ENCODE data around the gene STX2.
A peak's percentile ranks its signal among the peaks of the same experiment; 100 is the strongest.
"Not testable (repeated sequence)": the region's sequence is repeated elsewhere in the genome, so short reads cannot be mapped to it uniquely, and the experiment has no call there.

The STX2 gene

GRCh38 chr12:130761537-130762318 lies 77.3 kb downstream of the STX2 start:
- peak; percentile 53 for DNase-seq

DNA sequence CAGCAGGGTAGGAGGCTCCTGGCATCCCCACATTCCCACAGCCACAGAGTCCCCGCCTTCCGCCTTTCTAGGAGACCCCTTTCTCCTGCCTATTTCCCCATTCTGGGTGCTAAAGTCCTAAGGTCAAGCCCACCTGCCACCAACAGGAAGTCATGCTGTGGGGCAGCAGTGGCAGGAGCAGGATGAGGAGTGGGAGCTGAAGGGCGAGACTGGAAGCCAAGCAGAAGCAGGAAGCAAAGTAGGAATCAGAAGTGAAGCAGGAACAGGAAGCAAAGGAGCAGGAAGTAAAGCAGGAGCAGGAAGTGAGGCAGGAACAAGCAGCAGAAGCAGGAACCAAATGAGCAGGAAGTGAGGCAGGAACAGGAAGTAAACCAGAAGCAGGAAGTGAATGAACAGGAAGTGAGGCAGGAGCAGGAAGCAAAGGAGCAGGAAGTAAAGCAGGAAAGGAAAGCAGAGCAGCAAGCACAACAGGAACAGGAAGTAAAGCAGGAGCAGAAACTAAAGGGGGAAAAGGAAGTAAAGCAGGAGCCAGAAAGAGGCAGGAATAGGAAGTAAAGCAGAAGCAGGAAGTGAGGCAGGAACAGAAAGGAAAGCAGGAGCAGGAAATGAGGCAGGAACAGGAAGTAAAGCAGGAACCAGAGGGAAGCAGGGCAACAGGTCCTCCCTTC lies 84.7 kb downstream of the STX2 start:
- no peak for DNase-seq

DNA sequence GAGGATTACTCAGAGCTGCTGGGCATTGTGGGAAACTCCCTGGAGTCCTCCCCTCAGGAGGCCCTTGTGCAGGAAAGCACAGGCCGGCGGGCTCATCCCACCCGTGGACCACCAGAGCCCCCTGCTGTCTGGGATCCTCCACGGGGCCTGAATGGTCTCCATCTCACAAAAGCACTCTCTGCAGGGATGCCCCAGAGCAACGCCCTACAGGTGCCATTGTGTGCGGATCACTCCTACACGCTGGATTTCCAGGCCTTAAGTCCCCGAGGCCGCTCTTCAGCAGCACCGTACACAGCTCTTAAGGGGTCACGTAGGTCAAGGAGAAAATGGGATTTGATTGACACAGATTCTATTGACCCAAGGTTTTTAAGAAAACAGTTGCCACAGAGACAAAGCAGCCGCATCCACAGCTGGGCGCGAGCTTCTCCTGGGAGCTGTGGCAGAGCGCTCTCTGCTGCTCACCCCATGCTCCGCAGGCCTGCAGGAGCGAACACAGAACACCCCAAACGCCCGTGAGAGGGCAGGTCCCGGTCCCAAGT lies 86.3 kb downstream of the STX2 start:
- DNase-seq: peak; percentile 38

DNA sequence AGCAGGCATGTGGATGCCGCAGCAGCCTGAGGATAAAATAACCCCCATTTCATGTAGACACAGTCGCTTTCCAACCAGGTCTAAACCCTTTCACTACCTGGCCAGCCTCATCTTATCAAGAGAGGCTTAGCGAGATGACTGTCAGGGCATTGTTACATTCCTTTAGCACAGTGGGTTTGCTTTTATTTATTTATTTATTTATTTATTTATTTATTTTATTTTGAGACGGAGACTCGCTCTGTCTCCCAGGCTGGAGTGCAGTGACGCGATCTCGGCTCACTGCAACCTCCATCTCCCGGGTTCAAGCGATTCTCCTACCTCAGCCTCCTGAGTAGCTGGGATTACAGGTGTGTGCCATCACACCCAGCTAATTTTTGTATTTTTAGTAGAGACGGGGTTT lies 87.0 kb downstream of the STX2 start:
- not testable (repeated sequence) for DNase-seq

GRCh38 chr12:130748786-130749185 lies 90.3 kb downstream of the STX2 start:
- DNase-seq: no peak

- peak; percentile 64 for DNase-seq
Measured at GRCh38 chr12:130747867-130748740, 90.9 kb downstream of the STX2 start.

DNA sequence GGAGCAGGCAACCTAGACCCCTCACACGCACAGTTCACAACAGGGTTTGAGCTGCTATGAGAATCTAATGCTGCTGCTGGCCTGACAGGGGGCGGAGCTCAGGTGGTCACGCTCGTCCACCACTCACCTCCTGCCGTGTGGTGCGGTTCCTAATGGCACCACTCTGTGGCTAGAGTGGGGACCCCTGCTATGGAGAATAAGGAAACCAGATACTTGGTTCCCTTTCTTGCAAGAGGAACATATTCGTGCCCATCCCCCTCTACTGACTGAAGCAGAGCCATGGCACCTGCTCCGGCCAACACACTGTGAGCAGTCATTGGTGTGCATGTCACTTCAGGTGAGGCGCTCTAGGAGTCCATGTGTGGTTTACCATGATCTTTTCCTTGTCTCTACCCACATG lies 92.5 kb downstream of the STX2 start:
- DNase-seq: peak; percentile 21

- DNase-seq: no peak
Measured at GRCh38 chr12:130745921-130746320, 93.1 kb downstream of the STX2 start.

- DNase-seq: no peak
Measured at GRCh38 chr12:130744274-130744673, 94.8 kb downstream of the STX2 start.

DNA sequence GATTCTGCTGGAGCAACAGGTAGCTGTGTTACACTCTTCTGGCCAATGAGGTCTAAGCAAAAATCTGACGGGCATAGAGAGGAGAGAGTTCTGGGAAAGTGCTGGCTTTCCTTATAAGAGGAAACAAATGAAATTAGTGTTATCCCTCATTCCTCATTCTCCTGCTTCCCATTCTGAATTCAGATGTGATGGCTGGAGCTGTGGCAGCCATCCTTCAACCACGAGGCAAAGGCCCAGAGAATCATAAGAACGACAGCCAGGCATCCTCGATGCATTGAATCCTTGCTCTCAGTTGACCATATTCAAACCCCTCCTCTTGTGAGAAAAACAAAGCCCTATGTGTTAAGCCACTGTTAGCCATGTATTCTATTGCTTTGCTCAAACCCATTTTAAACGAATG lies 95.4 kb downstream of the STX2 start:
- DNase-seq: no peak

- DNase-seq: no peak
Measured at GRCh38 chr12:130743176-130743575, 95.9 kb downstream of the STX2 start.

GRCh38 chr12:130742716-130743115 lies 96.3 kb downstream of the STX2 start:
- DNase-seq: no peak

DNA sequence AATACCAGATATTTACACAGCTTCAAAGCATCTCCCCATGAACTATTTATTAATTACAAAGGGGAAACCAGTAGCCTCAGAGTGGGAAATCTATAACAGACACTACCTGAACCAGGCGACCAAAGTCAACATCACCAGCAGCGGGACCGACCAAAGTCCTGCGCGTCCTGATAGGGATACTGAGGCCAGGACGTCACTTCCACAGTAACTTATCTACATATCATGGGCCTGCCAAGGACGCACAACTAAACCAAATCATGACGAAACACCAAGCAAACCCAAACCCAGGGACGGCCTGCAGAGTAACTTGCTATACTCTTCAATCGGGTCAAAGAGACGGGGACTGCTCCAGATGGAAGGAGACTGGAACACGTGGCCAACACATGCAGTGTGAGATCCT lies 96.9 kb downstream of the STX2 start:
- no peak for DNase-seq

Data from NCI-H2107 (cell line).